ENCODE data around the gene GDF9. TPM values are rescaled to one million over a fixed set of nuclear protein-coding genes. Genes with fewer than 3 reads are reported as not detected.

Gene GDF9
- total RNA-seq, 1 donor from 2014 or later: 0.69 TPM

DNA sequence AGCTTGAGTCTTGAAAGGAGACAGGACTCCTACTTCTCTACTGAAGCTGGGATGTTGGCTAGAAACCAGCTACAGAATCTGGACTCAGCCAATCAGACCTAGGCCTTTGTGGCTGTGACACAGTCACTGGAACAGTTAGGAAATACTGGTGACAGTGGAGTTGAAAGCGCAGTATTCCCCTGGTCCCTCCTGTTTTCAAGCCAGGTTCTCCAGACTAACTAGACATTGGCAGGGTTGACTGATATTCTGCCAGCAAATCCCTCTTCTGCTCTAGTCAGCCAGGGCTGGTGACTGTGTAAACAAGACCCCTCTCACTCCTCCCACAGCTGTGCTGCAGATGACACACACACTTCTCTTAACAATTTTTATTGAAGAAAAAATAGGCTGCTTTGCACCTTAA is 44.5 kb downstream of the GDF9 start:
- no peak for DNase-seq
- Mint-ChIP-seq H3K4me1 (ENCODE audit: low read depth, unreplicated experiment) (no peaks in the 10 kb centered on the region), H3K9me3 (ENCODE audit: unreplicated experiment) (peaks cover 2% of the 10 kb centered on the region), H3K27me3 (ENCODE audit: unreplicated experiment) (peaks cover 13% of the 10 kb centered on the region), H3K27ac (ENCODE audit: unreplicated experiment) (no peak overlapping the region), H3K4me3 (ENCODE audit: unreplicated experiment) (peak overlapping the region; percentile 20), H3K36me3 (ENCODE audit: unreplicated experiment) (no peaks in the 10 kb centered on the region)
- TF ChIP-seq, protein P1, sequence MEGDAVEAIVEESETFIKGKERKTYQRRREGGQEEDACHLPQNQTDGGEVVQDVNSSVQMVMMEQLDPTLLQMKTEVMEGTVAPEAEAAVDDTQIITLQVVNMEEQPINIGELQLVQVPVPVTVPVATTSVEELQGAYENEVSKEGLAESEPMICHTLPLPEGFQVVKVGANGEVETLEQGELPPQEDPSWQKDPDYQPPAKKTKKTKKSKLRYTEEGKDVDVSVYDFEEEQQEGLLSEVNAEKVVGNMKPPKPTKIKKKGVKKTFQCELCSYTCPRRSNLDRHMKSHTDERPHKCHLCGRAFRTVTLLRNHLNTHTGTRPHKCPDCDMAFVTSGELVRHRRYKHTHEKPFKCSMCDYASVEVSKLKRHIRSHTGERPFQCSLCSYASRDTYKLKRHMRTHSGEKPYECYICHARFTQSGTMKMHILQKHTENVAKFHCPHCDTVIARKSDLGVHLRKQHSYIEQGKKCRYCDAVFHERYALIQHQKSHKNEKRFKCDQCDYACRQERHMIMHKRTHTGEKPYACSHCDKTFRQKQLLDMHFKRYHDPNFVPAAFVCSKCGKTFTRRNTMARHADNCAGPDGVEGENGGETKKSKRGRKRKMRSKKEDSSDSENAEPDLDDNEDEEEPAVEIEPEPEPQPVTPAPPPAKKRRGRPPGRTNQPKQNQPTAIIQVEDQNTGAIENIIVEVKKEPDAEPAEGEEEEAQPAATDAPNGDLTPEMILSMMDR (IDR thresholded peaks at IDR 0.05; ENCODE audit: partially characterized antibody, unreplicated experiment): no peak

DNA sequence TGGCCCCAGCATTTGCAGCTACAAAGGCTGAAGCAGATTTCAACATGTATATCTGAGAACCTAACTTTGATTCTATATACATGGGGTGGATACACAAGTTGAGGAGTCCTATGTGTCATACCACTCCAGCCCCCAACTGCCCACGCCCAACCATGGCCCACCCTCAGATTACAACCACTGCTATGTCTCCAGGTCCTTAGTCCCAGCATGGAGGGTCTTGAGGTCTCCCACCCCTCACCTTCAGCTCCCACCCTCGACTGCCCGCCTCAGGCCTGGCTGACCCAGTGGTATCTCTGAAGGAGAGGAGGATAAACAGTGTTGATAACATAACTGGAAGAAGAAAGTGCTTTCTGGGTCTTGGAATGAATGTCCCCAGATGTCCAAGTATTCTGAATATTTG is 44.9 kb downstream of the GDF9 start:
- no peak overlapping the region for H3K4me3 Mint-ChIP-seq (ENCODE audit: unreplicated experiment)
- H3K36me3 Mint-ChIP-seq (ENCODE audit: unreplicated experiment): no peaks in the 10 kb centered on the region
- peaks cover 9% of the 10 kb centered on the region for H3K27me3 Mint-ChIP-seq (ENCODE audit: unreplicated experiment)

DNA sequence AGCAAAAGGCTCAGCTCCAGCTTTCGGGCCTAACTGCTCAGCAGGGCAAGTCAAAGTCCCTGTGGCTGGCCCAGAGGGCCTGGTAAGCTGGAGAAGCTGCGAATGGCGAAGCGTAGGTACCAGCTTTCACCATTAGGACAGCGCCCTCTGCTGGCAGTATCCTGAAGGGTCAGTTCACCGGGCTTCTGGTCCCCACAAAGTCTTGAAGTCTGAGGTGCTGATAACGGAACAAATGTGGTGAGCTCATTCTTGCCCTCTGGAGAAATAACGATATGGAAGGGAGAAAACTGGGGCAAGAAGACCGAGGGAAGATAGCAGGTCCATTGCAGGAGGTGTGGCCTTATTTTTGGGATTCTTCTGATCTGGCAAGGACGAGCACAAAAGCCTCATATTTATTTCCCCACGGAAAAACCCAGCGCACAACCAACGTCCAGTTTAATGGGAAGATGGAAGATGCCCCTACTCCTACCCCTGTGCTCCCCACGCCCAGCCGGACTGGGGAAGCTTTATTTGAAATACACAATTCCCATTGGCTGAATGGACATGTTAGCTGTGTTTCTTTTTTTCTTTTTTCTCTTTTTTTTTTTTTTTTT is 46.0 kb downstream of the GDF9 start:
- H3K36me3 Mint-ChIP-seq (ENCODE audit: unreplicated experiment): no peaks in the 10 kb centered on the region
- no peak overlapping the region for H3K4me3 Mint-ChIP-seq (ENCODE audit: unreplicated experiment)
- H3K27ac Mint-ChIP-seq (ENCODE audit: unreplicated experiment): no peak overlapping the region

More for the DNA sequence above, 44.9 kb downstream of the GDF9 start:
- TF ChIP-seq, protein P1 (IDR thresholded peaks at IDR 0.05; ENCODE audit: partially characterized antibody, unreplicated experiment): no peak
- Mint-ChIP-seq H3K27ac (ENCODE audit: unreplicated experiment) (no peak overlapping the region), H3K9me3 (ENCODE audit: unreplicated experiment) (peaks cover 2% of the 10 kb centered on the region), H3K4me1 (ENCODE audit: low read depth, unreplicated experiment) (no peaks in the 10 kb centered on the region)
- DNase-seq: no peak

DNA sequence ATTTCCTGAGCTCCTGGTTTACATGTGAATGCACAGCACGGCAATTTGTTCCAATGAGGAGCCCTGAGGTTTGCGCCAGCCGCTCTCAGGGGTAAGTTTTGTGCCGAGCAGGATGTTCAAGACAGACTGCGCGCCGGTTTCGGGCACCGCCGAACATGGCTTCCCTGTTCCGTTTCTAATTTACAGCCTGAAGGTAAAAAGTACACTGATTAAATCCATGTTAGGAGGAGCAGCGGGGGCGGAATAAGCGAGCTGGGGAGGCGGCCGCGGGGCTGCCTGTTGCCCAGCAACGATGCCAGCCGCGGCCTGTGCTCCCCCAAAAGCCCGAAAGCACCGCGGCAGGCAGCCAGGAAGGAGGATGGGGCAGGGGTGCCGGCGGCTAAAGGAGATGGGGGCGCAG is 46.8 kb downstream of the GDF9 start:
- DNase-seq: no peak
- TF ChIP-seq, protein P1 (IDR thresholded peaks at IDR 0.05; ENCODE audit: partially characterized antibody, unreplicated experiment): no peak
- H3K36me3 Mint-ChIP-seq (ENCODE audit: unreplicated experiment): no peaks in the 10 kb centered on the region

More for the DNA sequence above, 46.0 kb downstream of the GDF9 start:
- H3K4me1 Mint-ChIP-seq (ENCODE audit: low read depth, unreplicated experiment): peaks cover under 1% of the 10 kb centered on the region
- peak; percentile 96 for DNase-seq
- peaks cover 9% of the 10 kb centered on the region for H3K27me3 Mint-ChIP-seq (ENCODE audit: unreplicated experiment)
- TF ChIP-seq, protein P1 (IDR thresholded peaks at IDR 0.05; ENCODE audit: partially characterized antibody, unreplicated experiment): peak; percentile 98
- peaks cover 4% of the 10 kb centered on the region for H3K9me3 Mint-ChIP-seq (ENCODE audit: unreplicated experiment)

DNA sequence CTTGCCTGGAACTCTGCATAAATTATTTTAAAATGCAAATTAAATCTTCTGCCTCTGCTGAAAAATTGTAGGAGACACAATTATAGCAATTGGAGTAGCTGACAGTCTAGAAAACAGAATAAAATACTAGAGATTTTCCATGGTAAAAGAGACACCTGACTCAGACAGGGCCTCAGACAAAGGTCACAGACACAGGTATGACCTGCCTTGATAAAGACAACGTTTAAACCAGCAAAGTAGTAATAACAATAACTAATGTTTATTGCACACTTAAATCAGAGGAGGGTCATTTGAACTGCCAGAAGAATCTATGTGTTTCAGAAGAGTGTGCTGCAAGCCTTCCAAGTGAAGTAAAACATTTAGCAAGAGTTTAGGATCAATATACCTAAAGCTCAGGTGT is 49.3 kb downstream of the GDF9 start:
- H3K4me3 Mint-ChIP-seq (ENCODE audit: unreplicated experiment): no peak overlapping the region
- H3K27me3 Mint-ChIP-seq (ENCODE audit: unreplicated experiment): peaks cover 12% of the 10 kb centered on the region

More for the DNA sequence above, 46.8 kb downstream of the GDF9 start:
- Mint-ChIP-seq H3K4me3 (ENCODE audit: unreplicated experiment) (no peak overlapping the region), H3K4me1 (ENCODE audit: low read depth, unreplicated experiment) (peaks cover 3% of the 10 kb centered on the region), H3K27ac (ENCODE audit: unreplicated experiment) (no peak overlapping the region), H3K9me3 (ENCODE audit: unreplicated experiment) (peaks cover 2% of the 10 kb centered on the region), H3K27me3 (ENCODE audit: unreplicated experiment) (peaks cover 11% of the 10 kb centered on the region)

More for the DNA sequence above, 49.3 kb downstream of the GDF9 start:
- no peak for DNase-seq
- Mint-ChIP-seq H3K9me3 (ENCODE audit: unreplicated experiment) (peaks cover 8% of the 10 kb centered on the region), H3K27ac (ENCODE audit: unreplicated experiment) (no peak overlapping the region), H3K4me1 (ENCODE audit: low read depth, unreplicated experiment) (peaks cover 4% of the 10 kb centered on the region), H3K36me3 (ENCODE audit: unreplicated experiment) (peaks cover 10% of the 10 kb centered on the region)
- TF ChIP-seq, protein P1 (IDR thresholded peaks at IDR 0.05; ENCODE audit: partially characterized antibody, unreplicated experiment): no peak
